Cortex of kidney (tissue), 1 donor: ENCODE results near the gene MIER1.

Experiments used
- DNase-seq: peaks from one replicate; lab custom pipeline; 2025; lab: John Stamatoyannopoulos, UW

MIER1 gene

GRCh38 chr1:66999640-67000400, 75.0 kb downstream of the MIER1 start:
- DNase-seq = no peak

- DNase-seq = no peak
Measured at GRCh38 chr1:67001682-67002425, 77.1 kb downstream of the MIER1 start.

- no peak for DNase-seq
Measured at GRCh38 chr1:67004176-67004575, 79.4 kb downstream of the MIER1 start.

GRCh38 chr1:67005068-67005467, 80.3 kb downstream of the MIER1 start:
- DNase-seq = no peak

GRCh38 chr1:67009792-67010191, 85.0 kb downstream of the MIER1 start:
- no peak for DNase-seq

GRCh38 chr1:67013573-67013972, 88.8 kb downstream of the MIER1 start:
- DNase-seq = no peak

- DNase-seq = no peak
Measured at GRCh38 chr1:67018574-67018973, 93.8 kb downstream of the MIER1 start.

- DNase-seq = no peak
Measured at GRCh38 chr1:67019121-67019520, 94.3 kb downstream of the MIER1 start.

GRCh38 chr1:67019600-67020136, 94.9 kb downstream of the MIER1 start:
- no peak for DNase-seq

GRCh38 chr1:67020304-67020703, 95.5 kb downstream of the MIER1 start:
- DNase-seq = no peak

GRCh38 chr1:67020765-67021164, 96.0 kb downstream of the MIER1 start:
- no peak for DNase-seq

GRCh38 chr1:67029472-67029871, 104.7 kb downstream of the MIER1 start:
- DNase-seq = no peak

- no peak for DNase-seq
Measured at GRCh38 chr1:67031121-67031858, 106.5 kb downstream of the MIER1 start.

- DNase-seq = no peak
Measured at GRCh38 chr1:67031859-67032247, 107.1 kb downstream of the MIER1 start.
